SK-N-SH treated with all-trans-retinoic acid at 6 μM for 48 hours (cell line): Measurements from ENCODE around the gene RGS2.

Experiments
- ATAC-seq: fragments of 200-7000 bp; cut with Tn5 transposase; 3 replicates; pipeline ENCODE4 v1.9.1; 2020; ENCODE audit warnings: mild to moderate bottlenecking, moderate library complexity
- ARNTL ChIP-seq: fragments of 450-650 bp; formaldehyde crosslinking; IDR thresholded peaks from 2 replicates; pipeline ENCODE4 v1.5.0; 2020; ENCODE audit warnings: low read depth, mild to moderate bottlenecking, moderate library complexity, borderline replicate concordance
- BACH2 ChIP-seq: fragments of 250-450 bp; sonication (Bioruptor Pico); IDR thresholded peaks from 2 replicates; pipeline ENCODE4 v1.9.0; 2021; ENCODE audit warnings: mild to moderate bottlenecking, borderline replicate concordance
- CREB5 ChIP-seq: fragments of 250-450 bp; sonication (Bioruptor Pico); IDR thresholded peaks from 2 replicates; pipeline ENCODE4 v1.5.1; 2020; ENCODE audit warnings: low read depth, mild to moderate bottlenecking, moderate library complexity
- CSDC2 ChIP-seq: fragments of 250-450 bp; sonication (Bioruptor Pico); IDR thresholded peaks from 2 replicates; pipeline ENCODE4 v1.5.0; 2020; ENCODE audit warnings: mild to moderate bottlenecking, moderate library complexity
- CSRNP3 ChIP-seq: fragments of 250-450 bp; sonication (Bioruptor Pico); IDR thresholded peaks from 2 replicates; pipeline ENCODE4 v1.5.1; 2021; ENCODE audit warnings: mild to moderate bottlenecking, moderate library complexity
- ESRRG ChIP-seq: fragments of 250-450 bp; sonication (Bioruptor Pico); IDR thresholded peaks from 2 replicates; pipeline ENCODE4 v1.6.1; 2021; ENCODE audit warnings: mild to moderate bottlenecking
- GLIS3 ChIP-seq: fragments of 250-450 bp; sonication (Bioruptor Pico); IDR thresholded peaks from 2 replicates; pipeline ENCODE4 v1.5.0; 2020; ENCODE audit warnings: mild to moderate bottlenecking, moderate library complexity
- ISL1 ChIP-seq: fragments of 250-450 bp; sonication (Bioruptor Pico); IDR thresholded peaks from 2 replicates; pipeline ENCODE4 v2.1.2; 2022; ENCODE audit warnings: mild to moderate bottlenecking, moderate library complexity
- OSR1 ChIP-seq: fragments of 250-450 bp; sonication (Bioruptor Pico); IDR thresholded peaks from 2 replicates; pipeline ENCODE4 v1.8.0; 2022; ENCODE audit warnings: moderate library complexity, mild to moderate bottlenecking, inconsistent platforms
- POU6F1 ChIP-seq: fragments of 250-450 bp; sonication (Bioruptor Pico); IDR thresholded peaks from 2 replicates; pipeline ENCODE4 v1.8.0; 2021; ENCODE audit warnings: low read depth, mild to moderate bottlenecking, moderate library complexity, borderline replicate concordance
- PPARA ChIP-seq: fragments of 250-450 bp; sonication (Bioruptor Pico); IDR thresholded peaks from 2 replicates; pipeline ENCODE4 v1.5.0; 2020; ENCODE audit warnings: mild to moderate bottlenecking, borderline replicate concordance
- RARB ChIP-seq: fragments of 250-450 bp; sonication (Bioruptor Pico); IDR thresholded peaks from 2 replicates; pipeline ENCODE4 v1.8.0; 2021; ENCODE audit warnings: mild to moderate bottlenecking, moderate library complexity
- SNAI2 ChIP-seq: fragments of 250-450 bp; sonication (Bioruptor Pico); IDR thresholded peaks from 2 replicates; pipeline ENCODE4 v1.5.0; 2020; ENCODE audit warnings: mild to moderate bottlenecking, moderate library complexity
- TCF4 ChIP-seq: fragments of 250-450 bp; sonication (Bioruptor Pico); IDR thresholded peaks from 2 replicates; pipeline ENCODE4 v1.8.0; 2021; ENCODE audit warnings: mild to moderate bottlenecking, moderate library complexity, borderline replicate concordance
- TOX ChIP-seq: fragments of 250-450 bp; sonication (Bioruptor Pico); IDR thresholded peaks from 2 replicates; pipeline ENCODE4 v1.8.0; 2021; ENCODE audit warnings: mild to moderate bottlenecking, moderate library complexity, borderline replicate concordance
- ZC3H10 ChIP-seq: fragments of 250-450 bp; sonication (Bioruptor Pico); IDR thresholded peaks from 2 replicates; pipeline ENCODE4 v1.5.1; 2021; ENCODE audit warnings: mild to moderate bottlenecking, moderate library complexity
- ZFP3 ChIP-seq: fragments of 250-450 bp; sonication (Bioruptor Pico); IDR thresholded peaks from 2 replicates; pipeline ENCODE4 v1.5.0; 2020; ENCODE audit warnings: mild to moderate bottlenecking, moderate library complexity
- ZFP30 ChIP-seq: fragments of 450-650 bp; formaldehyde crosslinking; IDR thresholded peaks from 2 replicates; pipeline ENCODE4 v1.5.0; 2022; ENCODE audit warnings: mild to moderate bottlenecking, moderate library complexity
- ZNF565 ChIP-seq: fragments of 450-650 bp; formaldehyde crosslinking; conservative IDR thresholded peaks from 2 replicates; pipeline ENCODE4 v1.5.0; 2020; ENCODE audit warnings: low read depth, mild to moderate bottlenecking, moderate library complexity
- ZNF70 ChIP-seq: fragments of 450-650 bp; formaldehyde crosslinking; IDR thresholded peaks from 2 replicates; pipeline ENCODE4 v1.5.0; 2020; ENCODE audit warnings: mild to moderate bottlenecking, moderate library complexity
- ZNF8 ChIP-seq: fragments of 450-650 bp; formaldehyde crosslinking; IDR thresholded peaks from 2 replicates; pipeline ENCODE4 v1.5.0; 2020; ENCODE audit warnings: mild to moderate bottlenecking, moderate library complexity
- TF ChIP-seq, protein P1 (sequence below): fragments of 250-450 bp; sonication (Bioruptor Pico); IDR thresholded peaks from 2 replicates; pipeline ENCODE4 v1.5.0; 2020; ENCODE audit warnings: mild to moderate bottlenecking, moderate library complexity

Gene RGS2

GRCh38 chr1:192762265-192762664, 46.6 kb upstream of the RGS2 start:
- ATAC-seq: no peak
- TF ChIP-seq OSR1 (CRISPR knock-in tag) (no peak), TOX (CRISPR knock-in tag) (no peak), ZNF8 (no peak)
- TF ChIP-seq, all 23 proteins: peak for 0

DNA sequence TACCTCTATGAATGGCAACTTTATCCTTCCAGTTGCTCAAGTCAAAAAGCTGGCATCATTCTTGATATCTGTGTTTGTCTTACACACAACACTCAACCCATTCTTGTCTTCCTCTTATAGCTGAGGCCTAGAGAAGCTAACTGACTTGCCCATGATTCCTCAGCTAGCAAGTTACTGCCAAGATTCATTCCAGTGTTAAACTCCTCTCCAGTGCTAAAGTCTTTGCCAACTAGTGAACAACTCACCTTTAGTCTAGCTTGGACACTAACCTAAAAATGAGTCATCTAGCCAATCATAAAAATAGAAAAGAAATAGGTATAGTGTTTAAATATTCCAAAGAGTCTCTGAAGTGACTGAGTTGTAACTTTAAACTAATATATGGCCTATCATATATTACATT, 45.6 kb upstream of the RGS2 start:
- ATAC-seq: peak; percentile 30; the same call in 1 of the 3 replicates
- TF ChIP-seq CREB5 (CRISPR knock-in tag) (no peak), ZNF565 (CRISPR knock-in tag) (no peak)

- TF ChIP-seq TCF4 (CRISPR knock-in tag): no peak
- no peak for TF ChIP-seq TOX (CRISPR knock-in tag)
- TF ChIP-seq ZNF565 (CRISPR knock-in tag): no peak
- no peak for TF ChIP-seq BACH2 (CRISPR knock-in tag)
- TF ChIP-seq PPARA (CRISPR knock-in tag): no peak
- no peak for TF ChIP-seq CSDC2 (CRISPR knock-in tag)
- TF ChIP-seq ZNF8: no peak
- TF ChIP-seq ISL1 (CRISPR knock-in tag): no peak
- no peak for TF ChIP-seq ARNTL
- TF ChIP-seq, protein P1, sequence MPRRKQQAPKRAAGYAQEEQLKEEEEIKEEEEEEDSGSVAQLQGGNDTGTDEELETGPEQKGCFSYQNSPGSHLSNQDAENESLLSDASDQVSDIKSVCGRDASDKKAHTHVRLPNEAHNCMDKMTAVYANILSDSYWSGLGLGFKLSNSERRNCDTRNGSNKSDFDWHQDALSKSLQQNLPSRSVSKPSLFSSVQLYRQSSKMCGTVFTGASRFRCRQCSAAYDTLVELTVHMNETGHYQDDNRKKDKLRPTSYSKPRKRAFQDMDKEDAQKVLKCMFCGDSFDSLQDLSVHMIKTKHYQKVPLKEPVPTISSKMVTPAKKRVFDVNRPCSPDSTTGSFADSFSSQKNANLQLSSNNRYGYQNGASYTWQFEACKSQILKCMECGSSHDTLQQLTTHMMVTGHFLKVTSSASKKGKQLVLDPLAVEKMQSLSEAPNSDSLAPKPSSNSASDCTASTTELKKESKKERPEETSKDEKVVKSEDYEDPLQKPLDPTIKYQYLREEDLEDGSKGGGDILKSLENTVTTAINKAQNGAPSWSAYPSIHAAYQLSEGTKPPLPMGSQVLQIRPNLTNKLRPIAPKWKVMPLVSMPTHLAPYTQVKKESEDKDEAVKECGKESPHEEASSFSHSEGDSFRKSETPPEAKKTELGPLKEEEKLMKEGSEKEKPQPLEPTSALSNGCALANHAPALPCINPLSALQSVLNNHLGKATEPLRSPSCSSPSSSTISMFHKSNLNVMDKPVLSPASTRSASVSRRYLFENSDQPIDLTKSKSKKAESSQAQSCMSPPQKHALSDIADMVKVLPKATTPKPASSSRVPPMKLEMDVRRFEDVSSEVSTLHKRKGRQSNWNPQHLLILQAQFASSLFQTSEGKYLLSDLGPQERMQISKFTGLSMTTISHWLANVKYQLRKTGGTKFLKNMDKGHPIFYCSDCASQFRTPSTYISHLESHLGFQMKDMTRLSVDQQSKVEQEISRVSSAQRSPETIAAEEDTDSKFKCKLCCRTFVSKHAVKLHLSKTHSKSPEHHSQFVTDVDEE: no peak
- TF ChIP-seq POU6F1 (CRISPR knock-in tag): no peak
- TF ChIP-seq ZNF70 (CRISPR knock-in tag): no peak
- no peak for TF ChIP-seq ZC3H10 (CRISPR knock-in tag)
- no peak for TF ChIP-seq ZFP30 (CRISPR knock-in tag)
- TF ChIP-seq ZFP3: no peak
- TF ChIP-seq RARB (CRISPR knock-in tag): no peak
- no peak for TF ChIP-seq ESRRG (CRISPR knock-in tag)
- ATAC-seq: peak; percentile 75
Measured at GRCh38 chr1:192763756-192764155, 45.1 kb upstream of the RGS2 start.

- no peak for ATAC-seq
- TF ChIP-seq ZFP3: no peak
- TF ChIP-seq BACH2 (CRISPR knock-in tag): no peak
- no peak for TF ChIP-seq CREB5 (CRISPR knock-in tag)
- no peak for TF ChIP-seq CSDC2 (CRISPR knock-in tag)
- TF ChIP-seq ZC3H10 (CRISPR knock-in tag): no peak
- TF ChIP-seq ZNF565 (CRISPR knock-in tag): no peak
- no peak for TF ChIP-seq CSRNP3 (CRISPR knock-in tag)
- TF ChIP-seq ZNF8: no peak
- no peak for TF ChIP-seq OSR1 (CRISPR knock-in tag)
- TF ChIP-seq SNAI2 (CRISPR knock-in tag): no peak
- TF ChIP-seq GLIS3 (CRISPR knock-in tag): no peak
- TF ChIP-seq ESRRG (CRISPR knock-in tag): no peak
- no peak for TF ChIP-seq ISL1 (CRISPR knock-in tag)
- TF ChIP-seq ZFP30 (CRISPR knock-in tag): no peak
- no peak for TF ChIP-seq TCF4 (CRISPR knock-in tag)
- TF ChIP-seq, protein P1: no peak
- no peak for TF ChIP-seq TOX (CRISPR knock-in tag)
Measured at GRCh38 chr1:192764675-192765074, 44.2 kb upstream of the RGS2 start.
